Renal pelvis (tissue), 4 donors: Measurements from ENCODE around the gene PACSIN2. TPM values are rescaled to one million over a fixed set of nuclear protein-coding genes. Genes with fewer than 3 reads are reported as not detected.

Source experiments
- DNase-seq: peaks from one replicate; pipeline ENCODE4 v3.0.0-alpha.2; 2013
- polyA plus RNA-seq, 3 donors: library from polyadenylated mRNA; unstranded; fragments of 120-200 nt; gene quantifications; one replicate each; pipeline ENCODE4 v1.2.1, GENCODE V29; 2013; ENCODE audit not compliant: insufficient read length in 3 of 3

The PACSIN2 gene
- polyA plus RNA-seq, 3 donors, result 69.6 to 70.3 (median 70.3) TPM

DNA sequence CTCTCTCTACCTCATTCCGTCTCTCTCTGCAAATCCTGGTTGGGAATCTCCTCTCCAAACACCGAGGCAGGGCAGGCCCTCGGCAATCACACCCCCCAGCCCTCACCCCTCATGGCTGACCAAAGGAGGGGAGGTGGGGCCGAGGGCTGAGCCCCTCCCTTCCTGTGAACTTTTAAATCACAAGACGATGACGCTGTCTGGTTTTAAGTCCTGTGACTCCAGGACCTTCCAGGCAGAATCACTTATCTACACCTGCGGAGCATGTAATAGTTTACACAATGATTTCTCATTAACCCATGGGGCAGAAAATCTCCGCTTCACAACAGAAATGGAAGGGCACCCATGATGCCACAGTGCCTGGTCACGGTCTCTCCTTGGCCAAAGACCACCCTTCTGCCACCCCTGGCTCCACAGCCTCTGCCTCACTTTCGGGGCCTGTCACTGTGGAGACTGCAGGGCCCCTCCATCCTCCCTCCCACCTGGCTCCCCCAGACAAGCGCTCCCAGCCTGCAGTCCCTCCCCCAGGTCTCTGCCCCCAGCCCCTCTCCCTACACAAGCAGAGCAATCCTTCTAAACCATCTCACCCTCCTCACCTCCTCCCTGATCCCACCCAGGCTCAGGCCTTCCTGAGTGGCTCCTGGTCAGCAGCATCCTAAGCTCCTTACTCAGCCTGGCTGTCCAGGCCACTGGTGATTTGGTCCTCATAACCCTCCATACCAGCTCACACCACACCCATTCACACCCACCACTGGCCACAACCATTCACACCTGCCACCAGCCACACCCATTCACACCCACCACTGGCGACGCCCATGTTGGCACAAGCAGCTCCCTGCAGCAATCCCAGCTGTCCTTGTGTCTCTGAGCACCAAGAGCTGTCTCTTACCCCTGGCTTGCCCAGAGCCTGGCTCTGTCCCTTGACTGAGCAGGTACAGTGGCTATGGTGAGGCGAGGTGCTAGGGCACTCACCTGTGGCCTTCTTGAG, 127.1 kb downstream of the PACSIN2 start:
- no peak for DNase-seq

DNA sequence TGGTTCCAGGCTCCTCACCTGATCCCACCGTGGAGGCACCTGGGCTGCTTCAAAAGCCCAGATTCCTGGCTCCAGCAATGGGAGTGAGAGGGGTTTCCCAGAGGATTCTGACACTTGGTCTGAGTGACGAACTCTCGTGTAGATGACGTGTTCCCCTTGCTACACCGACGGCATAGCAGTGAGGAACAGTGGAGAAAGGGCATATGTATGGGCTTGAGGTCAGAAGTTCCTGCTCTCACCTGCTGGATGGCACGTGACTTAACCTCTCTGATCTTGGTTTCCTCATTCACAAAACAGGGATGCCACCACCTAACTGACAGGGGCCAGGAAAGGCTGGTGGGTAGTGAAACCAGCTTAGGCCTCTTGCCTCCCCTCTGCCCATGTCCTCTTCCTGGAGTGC, 127.8 kb downstream of the PACSIN2 start:
- no peak for DNase-seq

DNA sequence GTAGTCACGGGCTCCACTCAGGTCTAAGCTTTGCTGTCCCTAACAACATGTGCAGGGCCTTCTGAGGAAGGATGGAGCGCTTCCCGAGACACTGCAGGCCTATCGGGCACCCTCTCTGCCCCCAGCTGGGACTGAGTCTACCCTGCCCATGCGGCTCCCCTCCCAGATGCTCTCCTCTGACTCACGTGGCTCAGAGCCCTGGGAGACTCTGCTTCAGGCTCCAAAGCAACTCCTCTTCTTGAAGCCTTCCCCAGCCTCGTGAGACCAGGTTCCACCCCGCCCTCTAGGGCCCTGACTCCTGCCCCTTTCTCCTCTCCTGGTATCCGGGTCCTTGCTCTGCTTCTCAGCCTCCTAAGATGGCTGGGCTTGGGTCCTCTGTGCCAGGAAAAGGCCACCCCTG, 129.5 kb downstream of the PACSIN2 start:
- DNase-seq, result no peak

DNA sequence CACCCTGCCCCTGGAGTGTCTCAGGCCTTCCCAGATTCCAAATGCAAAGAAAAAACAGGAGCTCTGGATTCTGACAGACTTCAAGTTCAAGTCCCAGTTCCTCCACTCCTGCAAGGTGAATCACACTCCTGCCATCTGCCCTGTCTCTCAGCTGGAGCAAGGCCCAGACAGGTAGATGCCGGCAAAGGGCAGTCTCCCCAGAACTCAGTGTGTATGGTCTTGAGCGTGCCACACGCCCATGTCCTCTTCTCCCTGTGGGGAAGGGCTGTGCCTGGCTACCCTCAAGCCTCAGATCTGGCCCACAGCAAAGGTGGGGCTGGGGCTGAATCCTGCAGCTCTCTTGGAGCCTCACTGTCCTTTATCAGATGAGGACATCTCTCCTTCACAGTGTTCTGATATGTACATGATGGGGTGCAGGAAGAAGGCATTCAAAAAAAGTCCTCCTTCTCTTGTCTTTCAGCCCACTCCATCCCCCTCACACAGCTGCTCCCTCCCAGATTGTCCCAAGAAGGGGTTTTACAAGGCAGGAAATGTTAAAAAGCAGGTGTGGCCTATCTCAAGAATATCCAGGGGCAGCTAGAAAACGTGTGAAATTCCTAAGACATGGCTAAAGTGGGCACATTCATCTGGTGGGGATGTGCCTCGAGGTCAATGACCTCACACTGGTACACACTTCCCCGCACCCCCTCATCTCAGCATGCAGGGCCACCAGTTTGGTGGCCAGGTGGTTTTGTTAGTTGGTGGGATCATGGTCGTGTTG, 130.2 kb downstream of the PACSIN2 start:
- no peak for DNase-seq

DNA sequence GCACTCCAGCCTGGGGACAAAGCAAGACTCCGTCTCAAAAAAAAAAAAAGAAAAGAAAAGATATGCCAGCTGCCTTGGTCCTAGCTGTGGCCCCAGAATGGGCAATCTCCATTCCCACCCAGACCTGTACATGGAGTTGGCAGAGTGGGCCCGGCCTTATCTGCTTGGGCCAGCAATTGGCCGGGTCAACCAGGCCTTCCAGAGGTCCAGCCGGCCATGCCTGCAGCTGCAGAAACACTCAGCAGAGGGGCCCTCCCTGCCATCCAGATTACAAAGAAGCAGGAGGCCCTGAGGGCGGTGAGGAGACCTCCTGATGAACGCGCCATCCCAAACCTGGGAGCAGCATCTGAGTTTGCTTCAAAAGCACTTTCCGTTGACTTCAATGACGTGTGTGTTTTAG, 131.0 kb downstream of the PACSIN2 start:
- DNase-seq, result no peak

DNA sequence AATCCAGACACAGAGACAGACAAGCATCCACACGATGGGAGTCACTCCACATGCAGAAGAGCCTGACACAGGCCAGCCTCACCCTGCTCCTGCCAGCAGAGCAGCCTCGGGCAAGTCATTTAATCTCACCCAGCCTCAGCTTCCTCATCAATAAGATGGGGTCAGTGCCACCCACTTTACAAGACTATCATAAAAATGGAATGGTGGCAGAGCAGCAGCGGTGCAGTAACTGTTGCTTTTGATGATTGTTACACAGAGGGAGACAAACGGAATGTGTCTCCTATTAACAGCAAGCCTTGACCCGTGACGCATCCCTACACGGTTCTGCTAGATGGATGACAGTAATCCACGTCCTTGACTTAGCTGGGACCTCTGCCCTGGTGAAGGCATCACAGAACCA, 131.8 kb downstream of the PACSIN2 start:
- DNase-seq, result no peak

DNA sequence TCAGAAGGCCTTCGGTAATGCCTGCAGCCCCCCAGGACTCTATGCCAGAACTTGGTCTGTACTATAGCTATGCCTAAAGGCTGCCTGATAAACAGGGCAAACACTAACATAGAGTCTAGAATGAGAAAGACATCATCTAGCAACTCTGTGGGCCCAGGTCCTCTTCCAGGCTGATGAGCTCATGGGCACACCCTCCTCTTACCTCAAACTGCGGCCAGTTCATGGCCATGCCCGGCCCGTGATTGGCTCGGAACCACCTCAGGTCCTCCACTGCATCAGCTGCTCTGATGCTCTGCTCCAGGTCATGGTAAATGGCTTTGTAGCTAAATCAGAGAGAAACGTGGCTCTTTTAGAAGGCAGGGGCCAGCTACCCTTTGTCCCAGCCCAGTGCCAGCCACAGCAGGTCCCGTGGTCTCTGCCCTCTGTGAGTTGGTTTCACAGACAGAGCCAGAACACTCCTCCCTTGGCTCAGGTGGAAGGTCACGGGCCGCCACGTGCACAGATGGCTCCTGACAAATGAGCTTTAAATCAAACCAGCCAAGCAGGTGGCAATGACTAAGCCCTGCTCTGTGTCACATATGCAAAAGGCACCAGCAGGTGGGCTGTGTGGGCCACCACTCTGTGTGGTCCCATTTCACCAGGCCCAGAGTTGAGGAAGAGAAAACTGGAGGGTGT, 132.8 kb downstream of the PACSIN2 start:
- DNase-seq, result no peak

DNA sequence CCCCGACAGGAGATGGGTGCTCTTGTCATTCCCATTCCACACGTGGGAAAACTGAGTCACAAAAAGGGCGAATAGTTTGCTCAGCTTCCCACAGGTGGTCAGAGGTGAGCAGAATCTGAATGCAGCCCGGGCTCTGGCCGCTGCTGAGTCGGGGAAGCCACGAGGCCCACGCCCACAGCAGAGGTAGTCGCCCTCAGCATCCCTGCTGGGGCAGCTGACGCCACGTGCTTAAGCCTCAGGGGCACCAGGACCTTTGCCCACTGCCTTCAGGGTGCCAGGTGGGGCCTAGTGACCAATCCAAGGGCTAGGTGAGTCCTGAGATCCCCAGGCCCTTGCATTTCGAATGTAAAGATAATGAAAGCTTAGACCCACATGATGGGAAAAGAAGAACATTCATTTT, 133.7 kb downstream of the PACSIN2 start:
- no peak for DNase-seq

DNA sequence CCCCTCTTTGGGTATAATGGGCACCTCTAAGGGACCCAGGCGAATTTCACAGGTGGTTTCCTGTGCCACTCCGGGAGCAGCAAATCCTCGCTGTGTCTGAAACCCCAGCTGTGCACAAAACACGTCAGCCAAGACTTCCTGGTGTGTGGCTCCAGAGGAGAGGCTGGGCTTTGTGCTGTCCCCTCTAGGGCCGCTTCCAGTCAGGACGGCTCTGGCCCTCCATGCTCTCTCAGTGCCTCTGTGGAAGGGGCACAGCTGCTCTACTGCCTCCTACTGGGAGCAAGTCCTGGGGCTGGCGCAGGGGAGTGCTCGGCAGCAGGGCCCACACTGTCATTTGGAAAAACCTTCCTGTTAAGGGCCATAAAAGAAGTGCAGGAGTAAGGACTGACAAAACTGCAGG, 134.1 kb downstream of the PACSIN2 start:
- DNase-seq, result no peak

DNA sequence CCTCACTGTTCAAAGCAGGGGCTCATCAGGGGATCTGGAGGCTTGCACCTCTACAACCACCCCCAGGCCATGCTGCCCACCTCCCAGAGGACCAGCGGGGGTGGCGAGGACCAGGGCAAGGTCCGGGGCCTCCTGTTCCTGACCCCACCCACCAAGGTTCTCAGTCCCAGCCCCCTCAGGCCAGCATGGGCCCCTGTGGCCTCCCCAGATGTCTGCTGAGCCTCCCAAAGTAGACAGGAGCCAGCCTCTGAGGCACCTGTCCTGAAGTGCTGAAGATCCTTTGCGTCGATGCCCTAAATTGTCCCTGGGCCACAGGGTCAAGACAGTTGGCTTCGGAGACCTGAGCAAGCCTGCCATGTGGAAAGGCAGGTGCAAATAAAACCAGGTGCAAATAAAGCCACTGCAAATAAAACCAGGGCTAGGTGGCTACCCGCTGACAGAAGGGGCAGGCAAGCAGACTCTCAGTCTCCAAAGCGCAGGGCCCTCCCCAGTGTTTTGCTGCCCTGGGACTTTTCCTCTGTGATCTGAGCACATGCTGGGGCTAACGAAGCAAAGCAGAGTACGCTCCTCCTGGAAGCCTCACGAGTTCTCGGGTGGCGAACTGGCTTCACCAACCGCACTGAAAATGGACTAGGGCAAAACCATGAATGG, 135.5 kb downstream of the PACSIN2 start:
- no peak for DNase-seq

DNA sequence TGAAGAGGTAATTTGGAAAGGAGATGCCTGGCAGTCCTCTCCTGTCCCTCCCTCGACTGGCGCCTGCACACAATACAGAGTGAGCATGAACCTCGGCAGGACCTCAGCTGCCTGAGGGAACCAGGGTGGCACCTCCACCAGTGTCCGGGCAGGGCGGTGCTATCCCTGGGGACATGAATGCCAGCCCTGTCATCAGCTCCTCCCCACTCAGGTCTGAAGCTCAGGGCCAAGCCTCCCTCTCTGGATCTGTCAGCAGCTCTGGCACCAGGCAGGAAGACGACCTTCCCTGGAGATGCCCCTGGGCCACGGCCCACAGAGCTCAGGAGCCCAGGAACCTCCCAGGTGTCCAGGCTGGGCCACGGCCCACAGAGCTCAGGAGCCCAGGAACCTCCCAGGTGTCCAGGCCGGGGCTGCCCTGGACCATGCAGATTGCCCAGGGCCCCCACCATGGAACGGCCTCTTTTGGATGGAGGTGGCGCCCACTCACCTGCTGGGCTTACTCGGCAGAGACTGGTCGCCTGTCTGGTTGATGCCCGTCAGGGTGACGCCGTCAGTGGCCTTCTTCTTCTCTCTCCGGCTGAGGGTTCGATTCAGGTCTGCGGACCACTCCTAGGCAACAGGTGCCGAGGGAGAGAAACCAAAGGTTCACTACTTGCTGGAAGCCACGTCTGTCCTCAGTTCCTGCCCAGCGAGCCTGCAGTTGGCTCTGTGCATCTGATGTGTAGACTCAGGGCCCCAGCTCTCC, 136.2 kb downstream of the PACSIN2 start:
- no peak for DNase-seq

DNA sequence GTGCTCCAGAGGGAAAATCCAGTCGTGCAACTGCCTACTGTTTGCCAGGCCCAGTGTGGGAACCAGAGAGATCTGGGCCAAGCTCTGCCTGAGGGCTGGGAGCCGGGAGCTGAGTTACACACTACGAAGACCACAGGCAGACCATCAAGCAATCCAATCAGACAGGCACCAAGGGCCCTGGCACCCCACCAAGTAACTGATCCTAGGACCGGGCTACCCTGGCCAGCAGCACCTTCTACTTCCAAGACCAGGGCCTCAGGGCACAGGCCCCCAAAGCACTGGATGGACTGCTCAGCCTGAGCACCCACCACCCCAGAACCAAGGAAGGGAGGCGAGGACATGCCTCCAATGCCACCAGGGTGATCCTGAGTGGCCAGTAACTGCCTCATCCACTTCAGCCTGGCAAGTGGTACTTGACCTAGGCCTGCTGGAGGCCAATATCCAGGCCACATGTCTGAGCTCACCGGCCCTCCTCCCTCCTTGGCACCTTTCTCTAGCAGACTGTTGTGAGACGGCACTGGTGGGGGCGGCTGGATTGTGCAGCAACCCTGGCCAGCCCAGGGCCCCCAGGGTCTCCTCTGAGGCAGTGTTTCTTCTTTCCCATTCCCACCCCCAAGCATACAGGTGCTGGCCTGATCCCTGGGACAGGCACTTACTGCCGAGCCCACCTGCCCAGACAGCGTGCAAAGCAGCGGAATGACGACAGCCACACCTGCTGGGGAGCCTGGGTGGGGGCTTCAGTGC, 137.2 kb downstream of the PACSIN2 start:
- DNase-seq, result no peak

DNA sequence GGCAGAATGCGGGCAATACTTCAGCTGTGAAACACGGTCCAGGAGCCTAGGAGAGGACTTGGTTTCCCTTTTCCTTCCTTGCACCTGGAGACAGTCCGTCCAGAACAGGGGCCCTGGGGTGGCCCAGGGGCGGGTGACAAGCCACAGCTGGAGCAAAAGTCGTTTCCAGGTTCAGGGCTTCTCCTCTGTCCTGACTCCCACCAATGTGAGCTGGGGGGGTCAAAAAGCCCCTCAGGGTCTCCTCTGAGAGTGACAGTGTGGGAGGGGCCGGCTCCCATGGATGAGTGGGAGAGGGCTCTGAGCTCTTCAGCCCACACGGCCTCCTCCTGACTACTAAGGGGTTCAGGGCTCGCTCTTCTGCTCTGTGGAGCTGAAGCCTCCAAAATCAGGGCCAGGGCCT, 137.8 kb downstream of the PACSIN2 start:
- DNase-seq, result no peak

DNA sequence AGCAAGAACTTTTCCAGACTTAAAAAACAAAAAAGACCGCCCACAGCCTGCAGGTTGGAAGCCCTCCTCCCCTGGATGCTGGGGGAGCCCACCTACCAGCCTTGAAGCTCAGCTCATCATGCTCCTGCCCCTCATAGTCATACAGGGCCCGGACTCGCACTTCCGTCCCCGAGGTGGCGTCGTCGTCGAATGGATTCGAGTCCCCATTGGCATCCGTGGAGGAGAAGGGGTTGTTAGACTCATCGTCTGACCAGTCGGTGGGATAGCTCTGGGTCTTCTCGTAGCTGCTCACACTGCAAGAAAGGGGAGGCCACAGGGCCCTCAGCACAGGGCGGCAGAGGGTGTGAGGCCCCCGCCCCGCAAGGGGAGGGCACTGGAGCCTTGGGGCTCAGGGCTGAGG, 138.9 kb downstream of the PACSIN2 start:
- no peak for DNase-seq

DNA sequence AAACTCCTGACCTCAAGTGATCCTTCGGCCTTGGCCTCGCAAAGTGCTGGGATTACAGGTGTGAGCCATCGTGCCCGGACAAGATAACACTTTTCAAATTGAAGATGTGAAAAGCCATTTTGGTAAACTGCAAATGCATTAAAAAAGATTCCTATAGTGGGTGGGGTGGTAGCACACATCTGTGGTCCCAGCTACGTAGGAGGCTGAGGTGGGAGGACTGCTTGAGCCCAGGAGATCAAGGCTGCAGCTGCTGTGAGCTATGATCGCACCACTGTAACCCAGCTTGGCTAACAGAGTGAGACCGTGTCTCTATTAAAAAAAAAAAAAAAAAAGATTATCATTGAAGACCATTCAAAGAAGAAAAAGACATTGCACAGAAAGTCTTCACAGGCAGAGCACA, 140.9 kb downstream of the PACSIN2 start:
- no peak for DNase-seq

DNA sequence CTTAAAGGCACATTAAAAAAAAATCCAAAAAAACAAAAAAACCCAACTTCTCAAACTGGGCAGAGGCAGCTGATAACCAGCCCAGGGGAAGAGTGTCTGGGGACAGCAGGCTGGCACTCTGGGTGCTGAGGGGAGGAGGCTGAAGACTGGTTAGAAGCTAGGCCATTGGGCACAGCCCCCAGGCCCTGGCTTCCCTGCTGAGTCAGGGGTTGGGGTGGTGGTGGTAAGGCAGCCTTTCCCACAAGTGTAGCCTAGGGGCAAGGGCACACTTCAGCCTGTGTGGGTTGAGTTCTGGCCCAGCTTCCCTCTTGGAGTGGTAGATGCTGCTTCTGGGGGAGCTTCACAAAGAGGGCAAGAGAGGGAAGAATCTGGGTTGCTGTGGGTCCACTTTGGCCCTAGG, 141.6 kb downstream of the PACSIN2 start:
- DNase-seq, result no peak

DNA sequence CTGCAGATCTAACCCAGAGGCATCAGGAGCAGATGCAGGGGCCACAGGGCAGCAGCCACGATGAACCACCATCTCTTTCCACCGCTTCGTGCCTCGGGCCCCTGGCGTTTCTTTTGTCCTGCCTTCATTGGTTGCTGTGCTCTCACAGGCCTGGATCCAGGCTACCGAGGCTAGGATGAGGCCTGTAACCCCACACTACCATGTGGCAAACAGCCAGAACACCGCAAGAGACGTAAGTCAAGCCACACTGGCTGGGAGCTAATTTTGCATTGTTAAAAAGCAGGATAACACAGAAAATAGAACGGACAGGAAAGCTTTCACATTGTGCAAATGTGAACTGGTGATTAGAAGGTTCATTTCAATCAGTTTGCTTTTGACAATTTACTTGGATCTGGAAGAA, 142.1 kb downstream of the PACSIN2 start:
- DNase-seq, result no peak

DNA sequence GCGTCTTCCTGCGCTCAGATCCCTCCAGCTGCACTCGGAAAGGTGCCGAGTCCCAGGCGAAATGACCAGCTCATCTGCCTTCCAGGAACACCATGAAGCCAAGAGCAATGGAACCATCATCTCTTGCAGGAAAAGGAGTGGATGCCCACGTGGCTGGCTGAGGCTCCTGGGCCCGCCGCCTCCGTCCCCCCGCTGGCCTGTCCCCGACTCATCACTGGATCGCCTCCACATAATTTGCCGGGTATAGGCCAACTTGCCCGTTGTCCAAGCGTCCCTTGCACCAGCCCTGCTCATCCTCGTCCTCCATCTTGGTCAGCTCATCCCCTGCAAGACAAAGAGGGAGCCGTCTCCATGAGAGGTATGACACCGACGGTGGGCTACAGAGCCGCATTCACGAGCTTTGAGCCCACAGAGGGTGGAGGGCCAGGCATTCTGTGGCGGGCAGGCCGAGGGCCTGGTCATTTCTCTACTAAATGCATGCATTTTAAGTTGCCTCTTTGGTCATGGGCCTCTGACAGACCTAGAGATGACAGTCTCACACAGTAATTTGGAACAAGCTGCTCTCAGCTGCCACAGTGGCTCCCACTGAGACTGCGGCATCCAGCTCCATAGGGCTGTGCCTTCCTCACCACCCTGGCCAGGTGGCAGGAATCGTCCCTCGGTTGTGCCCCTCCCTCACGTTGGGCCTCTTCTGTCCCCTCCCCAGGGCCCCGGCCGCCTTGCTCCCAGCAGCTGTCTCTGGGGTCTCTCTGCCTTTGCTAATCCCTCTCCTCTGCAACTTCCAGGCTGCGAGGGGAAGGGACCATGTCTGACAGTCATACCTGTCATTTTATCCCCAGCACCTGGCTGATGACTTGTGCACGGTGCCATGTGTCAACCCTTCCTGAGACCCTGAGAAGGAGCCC, 143.6 kb downstream of the PACSIN2 start:
- no peak for DNase-seq

DNA sequence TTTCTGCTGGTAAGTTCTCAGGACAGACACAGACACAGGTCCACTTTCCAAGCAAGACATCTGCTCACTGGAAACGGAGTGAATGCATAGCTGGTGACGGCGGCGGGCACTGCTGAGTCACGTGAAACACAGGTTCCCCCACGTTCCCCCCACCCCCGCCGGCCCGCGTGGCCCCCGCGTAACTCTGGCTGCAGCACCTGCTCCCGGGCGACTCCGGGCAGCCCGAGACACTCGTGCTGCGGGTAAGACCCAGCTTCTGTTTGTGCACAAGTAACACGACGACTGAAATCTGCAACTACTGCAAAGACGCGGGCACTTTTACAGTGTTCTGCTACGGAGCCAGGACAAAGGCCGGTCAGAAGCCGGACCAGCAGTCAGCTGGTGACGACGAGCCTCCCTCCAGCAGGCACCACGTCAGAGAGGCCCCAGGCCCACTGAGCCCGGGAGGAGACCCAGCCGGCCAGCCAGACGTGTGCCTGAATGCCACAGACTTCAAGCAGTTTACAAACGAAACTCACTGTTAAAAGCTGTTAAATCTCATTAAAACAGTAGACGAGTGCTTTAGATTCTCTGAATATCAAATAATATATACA, 145.0 kb downstream of the PACSIN2 start:
- DNase-seq, result no peak
